Vagina (tissue), 2 donors: ENCODE data around the gene PEBP1.

Experiments
- CTCF ChIP-seq, 3 experiments: fragments of 450-650 bp in 2 of 3; fragments of 200-600 bp in 1 of 3; sonication (generic) in 1 of 3; IDR thresholded peaks; one replicate each; pipeline ENCODE4 v1.5.1; 2017 to 2019; ENCODE audit warnings: antibody characterized with exemption in 3 of 3, mild to moderate bottlenecking in 2 of 3, moderate library complexity in 2 of 3
- POLR2A ChIP-seq, 2 donors: fragments of 450-650 bp; IDR thresholded peaks; one replicate each; pipeline ENCODE4 v1.6.1; 2017; ENCODE audit warnings: antibody characterized with exemption in 2 of 2, mild to moderate bottlenecking in 2 of 2, moderate library complexity in 2 of 2
- POLR2AphosphoS5 ChIP-seq, 2 donors: sonication (generic); formaldehyde crosslinking; IDR thresholded peaks; one replicate each; pipeline ENCODE4 v1.9.0; 2017; ENCODE audit warnings: antibody characterized with exemption in 2 of 2, mild to moderate bottlenecking in 2 of 2, low read depth in 1 of 2; ENCODE audit not compliant: insufficient read depth in 1 of 2

- TF ChIP-seq CTCF (IDR thresholded peaks at IDR 0.05) (no peak), POLR2AphosphoS5 (IDR thresholded peaks at IDR 0.05; ENCODE audit: insufficient read depth in 1 of 2, low read depth in 1 of 2) (no peak), POLR2A (IDR thresholded peaks at IDR 0.05) (no peak)
These were observed 46.1 kb upstream of the PEBP1 start for GRCh38 chr12:118089782-118090181.
